Activated T-helper 1 cell treated with anti-CD3 and anti-CD28 coated beads, Interleukin-2, amount 50 U/mL, for 16 hours (primary cell): ENCODE data around the gene BRIP1.
"Not testable (repeated sequence)": the region's sequence is repeated elsewhere in the genome, so short reads cannot be mapped to it uniquely, and the experiment has no call there.

Experiments
- DNase-seq, 2 donors: peaks; one replicate each; pipeline ENCODE4 v3.0.0-alpha.2; 2020; ENCODE audit warnings: low read depth in 1 of 2, low spot score in 1 of 2

BRIP1 gene

DNA sequence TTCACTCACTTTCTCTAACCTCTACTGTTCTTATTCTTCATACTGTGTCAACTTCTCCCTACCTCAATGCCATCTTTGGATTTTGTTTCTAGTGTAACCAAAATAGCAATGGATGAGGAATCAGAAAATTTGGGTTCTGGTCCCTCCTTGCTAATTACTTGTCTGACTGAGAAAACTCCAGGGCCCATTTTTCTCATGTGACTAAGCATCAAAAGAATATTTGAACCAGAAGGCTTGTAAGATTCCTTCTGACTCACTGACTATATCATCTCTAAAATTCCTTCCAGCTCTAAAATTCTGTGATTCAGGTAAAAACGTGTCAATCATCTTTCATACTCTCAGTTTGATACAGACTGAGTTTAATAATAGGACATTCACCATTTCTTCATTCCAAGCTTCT is 57.9 kb downstream of the BRIP1 start:
- DNase-seq, result no peak

DNA sequence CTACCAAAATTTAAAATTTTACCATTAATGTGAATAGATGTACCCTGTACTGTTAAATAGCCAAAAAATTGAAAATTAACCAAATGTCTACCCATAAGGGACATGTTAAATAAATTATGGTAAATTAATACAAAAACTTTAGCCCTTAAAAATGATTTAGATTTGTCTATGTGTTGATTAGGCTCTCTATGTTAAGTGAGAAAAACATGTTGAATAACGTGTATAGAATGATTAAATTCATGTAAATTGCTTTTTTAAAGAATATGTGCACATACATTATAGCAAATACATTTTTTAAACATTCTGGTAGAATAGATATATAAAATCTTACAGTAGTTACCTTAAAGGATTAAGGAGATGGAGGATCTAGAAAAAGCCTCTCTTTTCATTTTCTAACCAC is 59.5 kb downstream of the BRIP1 start:
- DNase-seq, result no peak

DNA sequence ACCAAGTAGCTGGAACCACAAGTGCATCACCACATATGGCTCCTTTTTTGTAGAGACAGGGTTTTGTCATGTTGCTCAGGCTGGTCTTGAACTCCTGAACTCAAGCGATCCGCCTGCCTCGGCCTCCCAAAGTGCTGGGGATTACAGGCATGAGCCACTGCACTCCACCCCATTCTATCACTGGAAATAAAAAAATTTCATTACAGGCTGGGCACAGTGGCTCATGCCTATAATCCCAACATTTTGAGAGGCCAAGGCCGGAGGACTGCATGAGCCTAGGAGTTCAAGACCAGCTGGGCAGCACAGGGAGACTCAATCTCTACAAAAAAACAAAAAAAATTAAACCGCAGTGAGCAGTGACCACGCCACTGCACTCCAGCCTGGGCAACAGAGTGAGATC is 60.1 kb downstream of the BRIP1 start:
- DNase-seq, result no peak

DNA sequence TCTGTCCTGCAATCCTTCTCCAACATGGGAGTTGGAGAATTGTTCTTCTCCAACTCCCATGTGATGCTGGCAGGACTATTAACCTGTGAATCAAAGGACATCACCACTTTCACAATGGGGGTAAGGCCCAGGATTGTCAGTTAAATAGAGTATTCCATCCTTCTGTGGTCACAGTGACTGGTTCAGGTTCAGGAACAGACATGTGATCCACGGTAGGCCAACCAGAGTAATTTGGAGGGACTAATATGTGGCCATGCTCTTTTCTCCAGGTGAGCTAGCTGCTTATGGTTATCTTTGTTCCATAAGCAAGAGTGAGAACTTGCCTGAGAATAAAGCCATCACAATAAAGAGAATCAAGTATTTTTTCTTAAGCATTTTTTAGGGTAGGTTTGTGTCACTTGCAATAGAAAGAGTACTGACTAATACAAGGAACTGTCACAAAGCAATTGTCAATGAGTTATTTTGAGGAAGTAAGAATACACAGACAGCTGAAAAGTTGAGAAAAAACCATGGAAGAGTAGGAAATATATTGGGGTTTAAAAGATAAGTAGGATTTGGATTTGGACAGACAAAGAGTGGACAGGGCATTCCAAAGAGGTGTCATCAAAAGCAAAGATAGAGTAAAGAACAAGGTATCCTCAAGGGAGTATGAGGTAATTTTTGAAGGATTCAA is 63.4 kb downstream of the BRIP1 start:
- DNase-seq, result no peak

DNA sequence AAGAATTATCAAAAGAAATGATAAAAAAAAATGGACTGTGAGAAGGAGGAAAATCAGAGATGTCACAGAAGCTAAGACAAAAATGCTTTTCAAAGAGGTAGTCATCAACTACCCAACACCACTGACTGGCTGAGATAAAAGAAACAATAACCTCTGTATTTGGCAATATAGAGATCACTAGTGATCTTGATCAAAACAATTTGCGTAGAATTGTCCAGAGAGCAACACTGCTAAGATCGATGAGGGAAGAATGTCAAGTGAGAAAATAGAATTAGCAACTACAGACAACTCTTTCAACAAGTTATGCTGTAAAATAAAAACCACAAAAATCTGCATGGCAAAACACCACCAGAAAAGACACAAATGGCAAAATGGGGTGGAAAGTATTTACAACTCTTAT is 66.0 kb downstream of the BRIP1 start:
- no peak for DNase-seq

DNA sequence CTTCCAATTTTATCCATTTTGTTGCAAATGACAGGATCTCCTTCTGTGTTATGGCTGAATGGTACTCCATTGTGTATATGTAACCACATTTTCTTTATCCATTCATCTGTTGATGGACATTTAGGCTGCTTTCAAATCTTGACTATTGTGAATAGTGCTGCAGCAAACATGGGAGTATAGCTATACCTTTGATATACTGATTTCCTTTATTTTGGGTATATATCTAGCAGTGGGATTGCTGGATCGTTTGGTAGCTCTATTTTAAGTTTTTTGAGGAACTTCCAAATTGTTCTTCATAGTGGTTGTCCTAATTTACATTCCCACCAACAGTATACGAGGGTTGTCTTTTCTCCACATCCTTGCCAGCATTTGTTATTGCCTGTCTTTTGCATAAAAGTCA is 67.8 kb downstream of the BRIP1 start:
- DNase-seq, result no peak

DNA sequence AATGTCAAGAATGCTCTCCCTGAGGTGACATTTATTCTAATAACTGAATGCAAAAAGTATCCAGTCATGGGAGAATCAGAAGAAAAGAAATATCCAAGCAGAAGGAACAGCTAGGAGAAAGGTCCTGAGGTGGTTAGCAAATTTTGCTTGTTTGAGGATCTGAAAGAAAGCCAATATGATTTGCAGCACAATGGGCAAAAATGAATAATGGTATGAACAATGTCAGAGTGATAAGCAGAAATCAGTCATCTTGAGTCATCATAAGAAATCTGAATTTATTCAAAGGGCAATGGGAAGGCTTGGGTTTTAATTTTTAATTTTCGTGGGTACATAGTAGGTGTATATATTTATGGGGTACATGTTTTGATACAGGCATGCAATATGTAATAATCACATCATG is 68.5 kb downstream of the BRIP1 start:
- DNase-seq, result no peak

DNA sequence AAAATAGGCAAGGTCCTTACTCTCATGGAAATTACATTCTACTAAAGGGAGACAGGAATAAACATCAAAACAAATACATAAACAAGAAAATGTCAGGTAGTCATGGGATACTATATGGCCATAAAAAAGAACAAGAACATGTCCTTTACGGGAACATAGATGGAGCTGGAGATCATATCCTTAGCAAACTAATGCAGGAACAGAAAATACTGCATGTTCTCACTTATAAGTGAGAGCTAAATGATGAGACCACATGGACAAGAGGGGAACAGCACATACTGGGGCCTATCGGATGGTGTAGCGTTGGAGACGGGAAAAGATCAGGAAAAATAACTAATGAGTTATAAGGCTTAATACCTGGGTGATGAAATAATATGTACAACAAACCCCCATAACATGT is 69.1 kb downstream of the BRIP1 start:
- DNase-seq, result no peak

DNA sequence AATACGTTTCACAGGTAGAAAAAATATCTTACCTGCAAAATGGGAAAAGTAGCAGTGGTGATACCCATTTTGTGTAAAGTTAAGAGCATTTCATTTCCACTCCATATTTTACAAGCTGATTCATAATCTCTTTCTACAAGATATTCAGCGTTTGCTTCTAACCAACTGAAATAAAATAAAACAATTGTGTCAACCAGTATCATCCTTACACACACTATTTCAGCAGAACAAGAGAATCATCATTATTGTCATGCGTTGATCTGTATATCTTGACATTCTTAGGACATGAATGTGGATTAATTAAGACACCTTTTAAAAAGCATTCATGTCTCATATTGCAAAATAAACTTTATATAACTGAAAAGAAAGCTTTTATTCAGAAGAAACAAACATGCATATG is 69.8 kb downstream of the BRIP1 start:
- DNase-seq, result no peak

DNA sequence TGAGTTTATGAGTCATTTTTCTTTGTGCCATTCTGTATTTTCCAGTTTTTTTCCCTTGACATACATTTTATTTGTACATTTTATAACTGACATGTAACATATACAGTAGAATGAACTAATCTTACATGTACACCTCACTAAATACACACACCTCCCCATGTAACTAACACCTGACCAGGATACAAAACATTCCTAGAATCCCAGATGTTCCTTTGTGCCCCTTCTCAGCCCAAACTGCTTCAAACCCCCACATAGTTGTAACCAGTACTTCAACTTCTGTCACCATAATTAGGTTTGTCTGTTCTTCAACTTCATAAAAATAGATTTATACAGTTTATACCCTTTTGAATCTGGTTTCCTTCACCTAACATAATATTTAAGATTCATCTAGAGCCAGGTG is 73.5 kb downstream of the BRIP1 start:
- no peak for DNase-seq

DNA sequence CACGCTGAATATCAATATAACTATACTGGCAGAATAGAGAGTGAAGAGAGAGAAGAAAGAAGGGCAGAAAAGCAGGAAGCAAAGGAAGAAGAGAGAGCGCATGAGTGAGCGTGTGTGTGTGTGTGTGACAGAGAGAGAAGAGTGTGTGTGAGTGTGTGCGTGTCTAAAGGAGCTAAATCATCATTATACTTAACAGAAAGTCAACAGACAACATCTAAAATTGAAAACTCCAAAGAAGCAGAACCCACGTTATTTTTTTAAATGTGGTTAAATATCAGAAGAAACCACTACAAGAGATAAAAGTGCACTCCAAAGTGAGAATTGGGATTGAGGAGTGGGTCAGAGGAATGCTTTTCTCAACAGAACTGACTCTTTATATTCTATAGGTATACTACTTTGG is 77.2 kb downstream of the BRIP1 start:
- no peak for DNase-seq

DNA sequence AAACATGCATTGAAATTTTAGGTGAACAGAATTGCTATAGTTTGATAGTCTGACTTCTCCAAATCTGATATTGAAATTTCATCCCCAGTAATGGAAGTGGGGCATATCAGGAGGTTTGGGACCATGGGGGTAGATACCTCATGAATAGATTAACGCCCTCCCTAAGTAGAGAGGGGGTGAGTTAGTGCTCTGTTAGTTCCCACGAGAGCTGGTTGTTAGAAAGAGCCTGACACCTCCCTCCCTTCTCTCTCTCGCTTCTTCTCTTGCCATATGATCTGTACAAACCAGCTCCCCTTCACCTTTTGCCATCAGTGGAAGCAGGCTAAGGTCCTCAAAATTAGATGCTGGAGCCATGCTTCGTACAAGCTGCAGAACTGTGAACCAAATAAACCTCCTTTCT is 78.8 kb downstream of the BRIP1 start:
- no peak for DNase-seq

DNA sequence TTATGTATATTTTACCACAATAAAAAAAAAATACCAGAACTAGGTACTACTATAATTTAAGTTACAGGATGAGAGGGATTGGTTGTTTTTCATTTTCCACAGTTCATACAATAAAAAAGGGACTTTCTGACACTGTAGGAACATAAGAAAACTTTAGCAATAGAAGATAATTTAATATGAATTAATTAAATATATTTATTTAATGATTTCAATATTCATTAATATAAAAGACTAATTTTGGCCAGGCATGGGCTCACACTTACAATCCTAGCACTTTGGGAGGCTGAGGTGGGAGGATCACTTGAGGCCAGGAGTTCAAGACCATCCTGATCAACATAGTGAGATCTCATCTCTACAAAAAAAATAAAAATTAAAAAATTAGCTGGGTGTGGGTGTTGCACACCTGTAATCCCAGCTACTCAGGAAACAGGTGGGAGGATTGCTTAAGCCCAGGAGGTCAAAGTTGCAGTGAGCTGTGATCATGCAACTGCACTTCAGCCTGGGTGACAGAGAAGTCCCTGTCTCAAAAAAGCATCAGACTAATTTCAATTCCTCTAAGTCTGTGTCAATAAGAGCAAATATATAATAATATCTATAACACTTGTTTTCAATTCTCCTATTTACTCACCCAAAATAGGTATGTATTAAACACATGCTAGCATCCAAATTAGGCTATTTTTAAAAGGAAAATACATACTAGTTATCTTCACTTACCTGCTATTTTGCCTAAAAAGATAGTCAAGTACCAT is 79.6 kb downstream of the BRIP1 start:
- DNase-seq, result no peak

DNA sequence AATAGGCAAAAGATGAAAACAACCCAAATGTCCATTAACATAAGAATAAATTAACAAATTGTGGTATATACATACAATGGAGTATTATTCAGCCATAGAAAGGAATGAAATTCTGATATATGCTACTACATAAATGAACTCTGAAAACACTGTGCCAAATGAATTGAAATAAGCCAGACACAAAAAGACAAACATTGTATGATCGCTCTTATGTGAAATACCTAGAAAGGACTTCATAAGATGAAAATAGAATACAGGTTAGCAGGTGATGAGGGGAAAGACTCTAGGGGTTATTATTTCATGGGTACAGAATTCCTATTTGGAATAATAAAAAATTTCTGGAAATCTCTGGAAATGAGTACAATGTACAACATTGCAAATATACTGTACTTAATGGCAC is 80.2 kb downstream of the BRIP1 start:
- no peak for DNase-seq

DNA sequence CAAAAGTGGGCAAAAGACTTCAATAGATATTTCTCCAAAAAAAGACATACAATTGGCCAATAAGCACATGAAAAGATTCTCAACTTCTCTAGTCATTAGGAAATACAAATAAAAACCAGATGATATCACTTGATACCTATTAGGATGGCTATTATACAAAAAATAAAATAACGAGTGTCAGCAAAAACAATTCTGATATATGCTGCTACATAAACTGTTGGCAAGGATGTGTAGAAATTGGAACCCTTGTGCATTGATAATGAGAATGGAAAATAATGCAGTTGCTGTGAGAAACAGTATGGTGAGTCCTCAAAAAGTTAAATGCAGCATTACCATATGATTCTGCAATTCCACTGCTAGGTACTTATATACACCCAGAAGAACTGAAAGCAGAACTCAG is 80.6 kb downstream of the BRIP1 start:
- no peak for DNase-seq

DNA sequence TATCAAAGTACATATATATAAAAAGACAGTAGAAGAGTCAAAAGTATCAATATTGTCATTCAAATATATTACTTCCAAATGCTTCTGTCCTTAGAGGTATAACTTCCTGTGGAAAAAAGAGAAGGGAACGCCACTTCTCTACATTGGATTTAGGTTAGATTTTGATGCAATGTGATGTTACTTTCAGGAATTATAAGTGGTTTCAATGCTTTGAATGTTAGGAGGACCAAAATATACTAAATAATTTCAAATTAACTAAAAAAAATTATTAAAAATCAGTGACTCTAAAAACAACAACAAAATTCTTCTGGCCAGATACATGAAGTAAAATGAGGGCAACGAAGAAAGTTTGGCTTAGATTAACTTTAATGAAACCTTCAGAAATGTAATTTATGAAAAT is 88.0 kb downstream of the BRIP1 start:
- DNase-seq, result no peak

DNA sequence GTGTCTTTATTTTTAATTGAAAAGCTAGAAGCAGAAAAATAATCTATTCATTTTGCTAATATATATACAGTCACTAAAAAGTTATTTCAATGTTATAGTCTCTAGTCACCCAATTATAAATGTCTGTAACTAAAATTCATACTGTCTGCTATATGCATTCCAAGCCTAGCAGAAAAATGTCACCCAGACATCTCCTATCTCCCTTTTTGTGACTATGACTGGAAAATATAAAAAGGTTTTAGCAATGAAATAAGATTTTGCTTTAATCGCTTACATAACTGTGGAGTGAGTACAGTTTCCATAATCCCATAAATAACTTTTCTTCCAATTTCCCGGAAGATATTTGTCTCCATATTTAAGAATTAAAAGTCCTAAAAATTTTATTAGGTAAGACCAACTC is 88.6 kb downstream of the BRIP1 start:
- DNase-seq, result no peak

DNA sequence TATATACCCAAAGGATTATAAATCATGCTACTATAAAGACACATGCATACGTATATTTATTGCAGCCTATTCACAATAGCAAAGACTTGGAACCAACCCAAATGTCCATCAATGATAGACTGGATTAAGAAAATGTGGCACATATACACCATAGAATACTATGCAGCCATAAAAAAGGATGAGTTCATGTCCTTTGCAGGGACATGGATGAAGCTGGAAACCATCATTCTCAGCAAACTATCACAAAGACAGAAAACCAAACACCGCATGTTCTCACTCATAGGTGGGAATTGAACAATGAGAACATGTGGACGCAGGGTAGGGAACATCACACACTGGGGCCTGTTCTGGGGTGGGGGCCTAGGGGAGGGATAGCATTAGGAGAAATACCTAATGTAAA is 89.2 kb downstream of the BRIP1 start:
- DNase-seq, result not testable (repeated sequence)

DNA sequence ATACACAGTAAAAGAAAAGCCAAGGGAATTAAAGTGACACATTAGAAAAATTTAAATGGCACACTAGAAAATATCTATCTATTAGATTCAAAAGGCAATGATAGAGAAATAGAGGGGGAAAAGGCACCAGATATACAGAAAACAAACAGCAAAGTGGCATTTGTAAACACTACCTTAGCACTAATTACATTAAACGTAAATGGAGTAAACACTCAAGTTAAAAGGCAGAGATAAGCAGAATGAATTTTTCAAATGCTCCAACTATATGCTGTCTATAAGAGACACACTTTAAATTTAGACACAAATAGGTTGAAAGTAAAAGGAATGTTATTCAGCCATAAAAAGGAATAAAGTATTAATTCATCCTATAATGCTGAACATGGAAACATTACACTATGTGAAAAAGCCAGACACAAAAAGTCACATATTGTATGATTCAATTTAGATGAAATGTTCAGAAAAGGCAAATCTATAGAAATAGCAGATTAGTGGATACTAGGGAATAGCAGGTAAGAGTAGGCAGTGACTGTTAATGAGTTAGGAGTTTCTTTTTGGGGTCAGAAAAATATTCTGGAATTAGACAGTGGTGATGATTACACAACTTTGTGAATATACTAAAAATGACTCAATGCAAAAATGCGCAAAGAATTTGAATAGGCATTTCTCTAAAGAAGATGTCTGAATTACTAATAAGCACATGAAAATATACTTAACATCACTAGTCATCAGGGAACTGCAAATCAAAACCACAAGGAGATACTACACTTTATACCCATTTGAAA is 92.4 kb downstream of the BRIP1 start:
- no peak for DNase-seq

DNA sequence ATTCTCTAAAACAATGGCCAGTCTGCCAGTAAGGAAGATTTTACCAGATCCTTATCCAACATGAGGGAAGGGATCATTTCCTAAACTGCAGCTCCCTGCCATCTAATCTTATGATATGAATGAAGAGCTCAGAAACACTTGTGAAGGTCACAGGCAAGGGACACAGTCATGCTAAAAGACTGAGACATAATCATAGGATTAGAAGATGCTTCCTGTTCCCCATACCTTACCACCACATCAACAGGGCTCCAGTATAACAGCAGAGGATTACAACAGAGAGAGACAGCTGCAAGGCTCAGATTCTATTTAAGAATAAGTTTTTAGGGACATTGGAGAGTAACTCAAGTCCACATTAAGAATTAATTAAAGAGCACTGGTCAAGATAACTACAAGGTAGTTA is 93.3 kb downstream of the BRIP1 start:
- no peak for DNase-seq

DNA sequence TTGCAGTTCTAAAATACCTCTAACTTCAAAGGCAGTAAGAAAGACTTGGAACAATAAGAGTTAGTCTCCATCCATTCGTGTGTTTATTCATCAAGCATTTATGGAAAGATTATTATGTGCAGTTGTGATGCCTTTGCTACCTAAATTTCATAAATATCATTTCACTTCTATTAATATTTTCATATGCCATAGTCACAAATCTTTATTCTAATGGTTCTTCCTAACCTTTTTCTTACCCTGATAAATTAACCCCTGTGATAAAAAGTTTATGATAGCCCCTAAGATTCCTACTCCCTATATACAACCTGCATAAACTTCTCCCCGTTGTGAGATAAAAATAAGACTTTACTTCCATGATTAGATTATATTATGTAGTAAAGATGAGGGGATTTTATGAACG is 94.9 kb downstream of the BRIP1 start:
- DNase-seq, result no peak

DNA sequence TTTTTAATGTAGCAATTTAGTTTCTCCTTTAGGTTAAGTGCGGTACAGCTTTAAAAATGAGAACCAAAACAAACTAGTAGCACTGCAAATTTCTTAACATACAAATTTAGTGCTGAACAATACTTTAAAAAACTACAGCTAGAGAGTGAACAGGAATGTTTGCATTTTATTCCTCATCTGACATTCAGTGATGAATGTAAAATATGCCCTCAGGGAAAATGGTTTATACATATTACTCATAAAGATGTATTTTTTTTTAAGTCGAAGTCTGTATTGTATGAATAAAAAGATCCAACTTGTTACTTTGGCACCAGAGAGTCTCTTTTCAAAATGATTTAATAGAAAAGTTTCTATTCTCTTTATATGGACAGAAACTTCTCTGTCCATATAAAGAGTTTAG is 96.8 kb downstream of the BRIP1 start:
- no peak for DNase-seq
